NCI-H460 (cell line): ENCODE results near the gene SRSF3. TPM values are rescaled to one million over a fixed set of nuclear protein-coding genes. Genes with fewer than 3 reads are reported as not detected.
"Not testable (repeated sequence)": the region's sequence is repeated elsewhere in the genome, so short reads cannot be mapped to it uniquely, and the experiment has no call there.

Experiments used
- DNase-seq: peaks from one replicate; pipeline ENCODE4 v3.0.0-alpha.2; 2016; ENCODE audit warnings: low read depth; ENCODE audit errors: extremely low read depth
- total RNA-seq: library from RNA; depleted of rRNA; stranded (reverse); fragments of >200 nt; shearing (Covaris generic); gene quantifications from 2 replicates; pipeline ENCODE4 v1.2.3, GENCODE V29; 2014

SRSF3 gene
- total RNA-seq, 1 experiment from 2014 or later, result 262 TPM

DNA sequence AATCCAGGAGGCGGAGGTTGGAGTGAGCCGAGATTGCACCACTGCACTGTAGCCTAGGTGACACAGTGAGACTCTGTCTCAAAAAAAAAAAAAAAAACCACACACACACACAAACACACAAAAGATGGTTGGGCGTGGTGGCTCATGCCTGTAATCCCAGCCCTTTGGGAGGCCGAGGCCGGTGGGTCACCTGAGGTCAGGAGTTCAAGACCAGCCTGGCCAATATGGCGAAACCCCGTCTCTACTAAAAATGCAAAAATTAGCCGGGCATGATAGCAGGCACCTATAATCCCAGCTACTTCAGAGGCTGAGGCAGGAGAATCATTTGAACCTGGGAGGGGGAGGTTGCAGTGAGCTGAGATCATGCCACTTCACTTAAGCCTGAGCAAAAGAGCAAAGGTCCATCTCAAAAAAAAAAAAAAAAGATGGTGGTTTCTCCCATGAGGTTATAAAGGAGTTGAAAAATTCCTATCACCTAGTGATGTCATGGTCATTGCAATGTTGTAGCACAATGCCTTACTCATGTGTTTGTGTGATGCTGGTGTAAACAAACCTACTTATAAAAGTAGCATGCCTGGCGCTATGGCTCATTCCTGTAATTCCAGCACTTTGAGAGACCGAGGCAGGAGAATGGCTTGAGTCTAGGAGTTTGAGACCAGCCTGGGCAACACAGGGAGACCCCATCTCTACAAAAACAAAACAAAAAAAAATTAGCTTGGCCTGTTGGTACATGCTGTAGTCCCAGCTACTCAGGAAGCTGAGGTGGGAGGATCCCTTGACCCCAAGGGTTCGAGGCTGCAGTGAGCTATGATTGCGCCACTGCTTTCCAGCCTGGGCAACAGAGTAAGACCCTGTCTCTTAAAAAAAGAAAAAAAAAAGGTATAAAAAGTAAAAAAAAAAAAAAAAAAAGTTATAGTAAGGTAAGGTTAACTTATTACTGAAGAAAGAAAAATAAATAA lies 21.5 kb upstream of the SRSF3 start:
- DNase-seq, result not testable (repeated sequence)

- DNase-seq, result no peak
Measured at GRCh38 chr6:36574679-36575078, 19.5 kb upstream of the SRSF3 start.

DNA sequence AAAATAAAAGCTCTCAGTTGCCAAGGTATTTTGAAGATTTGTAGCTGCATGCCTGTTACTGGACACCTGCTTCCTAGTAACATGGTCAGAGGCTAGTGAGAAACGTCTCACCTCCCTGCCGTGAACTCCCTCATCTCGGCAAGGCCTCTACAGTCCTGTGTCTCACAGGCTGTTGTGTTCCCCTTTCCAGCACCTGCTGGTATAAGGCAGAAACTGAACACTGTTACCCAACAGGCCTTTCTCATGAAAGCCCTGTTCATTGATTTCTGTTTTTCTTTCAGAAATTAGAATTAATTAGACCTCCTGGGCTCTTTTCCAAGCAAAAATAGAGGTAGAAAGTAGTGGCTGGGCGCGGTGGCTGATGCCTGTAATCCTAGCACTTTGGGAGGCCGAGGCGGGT lies 17.6 kb upstream of the SRSF3 start:
- DNase-seq, result no peak

DNA sequence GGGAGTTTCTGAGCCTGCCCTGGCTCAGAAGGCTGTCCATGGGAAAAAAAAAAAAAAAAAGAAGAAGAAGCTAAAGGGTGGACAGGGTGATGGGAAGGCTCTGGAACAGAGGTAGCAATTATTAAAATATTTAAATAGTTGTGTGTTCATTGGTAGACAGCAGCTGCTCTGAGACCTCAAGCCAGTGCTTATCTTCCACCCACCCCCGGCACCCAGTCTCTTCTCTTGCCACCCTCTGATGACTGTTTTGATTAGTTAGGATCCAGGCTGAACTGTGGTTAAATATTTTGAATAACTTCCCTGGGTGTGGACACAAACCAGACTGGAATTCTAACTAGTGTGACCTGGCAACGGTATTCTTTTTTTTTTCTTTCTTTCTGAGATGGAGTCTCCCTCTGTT lies 16.9 kb upstream of the SRSF3 start:
- peak; percentile 52 for DNase-seq

DNA sequence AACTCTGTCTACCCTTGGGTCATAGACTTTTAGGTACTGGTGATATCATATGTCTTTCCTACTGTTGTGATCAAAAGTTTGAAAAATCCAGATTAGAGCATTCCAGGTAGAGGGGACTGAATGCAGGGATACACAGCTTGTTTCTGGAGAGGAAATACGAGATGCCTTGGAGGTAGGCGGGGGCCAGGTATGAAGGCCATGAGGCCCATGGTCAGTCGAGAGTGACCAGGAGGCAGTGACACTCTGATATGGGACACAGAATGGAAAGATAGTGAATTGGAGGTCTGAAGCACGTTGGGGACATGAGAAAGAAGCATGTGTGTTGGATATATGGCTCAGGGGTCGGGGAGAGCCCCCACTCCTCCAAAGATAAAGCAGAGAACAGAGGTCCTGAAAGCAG lies 16.1 kb upstream of the SRSF3 start:
- no peak for DNase-seq

DNA sequence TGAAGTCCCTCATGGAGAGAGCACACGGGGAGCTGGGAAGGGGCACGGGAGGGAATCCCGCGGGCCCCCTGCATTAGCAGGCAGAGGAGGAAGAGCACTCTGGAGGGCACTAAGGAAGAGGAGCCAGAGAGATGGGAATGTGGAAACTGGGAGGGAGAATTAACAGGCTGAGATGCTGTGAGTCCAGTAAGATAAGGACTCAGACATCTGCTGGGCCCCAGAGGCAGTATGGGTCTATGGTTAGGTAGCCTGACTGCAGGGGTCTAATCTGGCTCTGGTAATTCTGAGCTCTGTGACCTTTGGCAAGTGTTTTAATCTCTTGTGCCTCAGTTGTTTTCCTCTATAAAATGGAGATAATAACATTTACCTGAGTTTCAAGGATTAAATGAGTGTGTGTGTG lies 15.7 kb upstream of the SRSF3 start:
- no peak for DNase-seq

DNA sequence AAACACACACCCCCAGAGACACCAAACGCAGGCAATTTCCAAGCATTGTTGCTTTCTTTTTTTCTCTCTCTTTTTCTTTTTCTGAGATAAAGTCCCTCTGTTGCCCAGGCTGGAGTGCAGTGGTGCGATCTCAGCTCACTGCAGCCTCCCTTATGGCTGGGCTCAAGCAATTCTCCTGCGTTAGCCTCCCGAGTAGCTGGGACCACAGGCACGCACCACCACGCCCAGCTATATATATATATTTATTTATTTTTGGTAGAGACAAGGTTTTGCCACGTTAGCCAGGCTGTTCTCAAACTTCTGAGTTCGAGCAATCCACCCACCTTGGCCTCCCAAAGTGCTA lies 14.0 kb upstream of the SRSF3 start:
- DNase-seq, result no peak

- DNase-seq, result no peak
Measured at GRCh38 chr6:36581716-36582115, 12.4 kb upstream of the SRSF3 start.

- DNase-seq, result no peak
Measured at GRCh38 chr6:36586606-36587005, 7.6 kb upstream of the SRSF3 start.

GRCh38 chr6:36589025-36589400 lies 5.1 kb upstream of the SRSF3 start:
- not testable (repeated sequence) for DNase-seq

- DNase-seq, result no peak
Measured at GRCh38 chr6:36590237-36590636, 3.9 kb upstream of the SRSF3 start.

DNA sequence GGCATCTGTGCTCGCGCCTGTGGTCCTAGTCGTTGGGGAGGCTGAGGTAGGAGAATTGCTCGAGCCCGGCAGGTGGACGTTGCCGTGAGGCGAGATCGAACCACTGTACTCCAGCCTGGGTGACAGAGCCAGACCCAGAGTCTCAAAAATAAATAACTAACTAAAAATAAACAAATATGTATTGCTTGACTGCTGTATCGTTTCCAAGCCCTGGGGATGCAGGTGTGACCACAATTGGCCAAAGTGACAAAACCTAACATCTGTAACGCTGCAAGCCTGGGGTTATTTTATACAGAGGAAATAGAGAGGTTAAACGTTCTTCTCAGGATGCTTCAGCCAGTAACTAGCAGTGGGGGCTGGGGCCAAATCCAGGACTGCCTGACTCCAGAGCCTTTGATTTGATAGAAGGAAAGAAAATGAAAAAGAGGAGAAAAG lies 1.9 kb upstream of the SRSF3 start:
- no peak for DNase-seq

DNA sequence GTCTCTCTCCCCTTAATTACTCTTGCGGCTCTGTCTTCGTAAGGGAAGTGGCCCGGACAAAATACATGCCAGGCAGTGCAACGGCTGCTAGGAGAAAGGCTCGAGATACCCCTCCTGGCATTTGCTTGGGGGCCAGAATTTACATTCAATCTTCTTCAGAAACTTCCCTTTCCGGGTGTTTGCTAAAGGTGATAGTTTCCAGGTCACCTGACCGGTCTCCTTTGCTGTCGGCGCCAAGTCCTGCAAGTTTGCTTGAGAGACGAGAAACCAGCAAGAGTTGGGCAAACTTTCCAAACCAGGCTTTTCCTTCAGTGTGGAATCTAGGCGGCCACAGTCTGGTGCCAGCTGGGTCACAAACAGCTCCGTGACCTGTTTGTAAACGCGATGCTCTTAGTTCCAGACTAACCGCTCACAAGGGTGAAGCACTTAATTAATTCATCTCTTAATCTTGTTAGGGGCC lies 563 bp upstream of the SRSF3 start:
- DNase-seq, result no peak

DNA sequence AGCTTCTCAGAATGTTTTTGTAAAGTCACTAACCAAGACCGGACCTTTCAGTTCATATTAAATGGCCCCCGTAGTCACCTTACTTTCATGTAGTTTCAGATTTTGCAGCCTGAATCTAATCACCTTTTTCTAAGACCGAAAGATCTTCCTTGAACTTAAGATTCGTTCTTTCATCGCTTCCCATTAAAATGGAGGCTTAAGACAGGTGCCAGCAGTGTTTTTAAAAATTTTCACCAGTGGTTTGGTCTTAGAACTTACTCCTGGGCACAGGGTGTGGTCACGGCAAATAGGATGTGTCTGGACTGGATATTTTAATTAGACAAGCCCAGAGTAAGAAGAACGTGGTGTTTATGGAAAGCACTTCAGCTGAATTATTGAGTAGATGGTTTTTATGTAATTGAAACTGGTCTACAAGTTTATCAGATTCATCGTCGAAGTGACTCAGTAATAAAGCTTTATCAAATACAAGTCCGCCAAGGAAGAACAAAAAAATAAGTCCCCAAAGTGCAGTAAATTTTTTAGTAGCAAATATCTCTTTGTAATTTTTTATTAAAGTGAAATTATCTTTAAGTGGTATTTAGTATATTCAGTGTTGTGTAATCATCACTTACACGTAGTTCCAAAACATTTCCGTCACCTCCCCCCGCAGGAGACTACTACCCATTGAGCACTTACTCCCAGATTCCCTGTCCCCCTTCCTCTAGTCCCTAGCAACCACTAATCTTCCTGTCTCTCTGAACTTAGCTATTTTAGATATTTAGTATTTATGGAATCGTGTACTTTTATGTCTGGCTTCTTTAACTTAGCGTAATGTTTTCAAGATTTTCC lies 868 bp downstream of the SRSF3 start:
- peak; percentile 36 for DNase-seq

DNA sequence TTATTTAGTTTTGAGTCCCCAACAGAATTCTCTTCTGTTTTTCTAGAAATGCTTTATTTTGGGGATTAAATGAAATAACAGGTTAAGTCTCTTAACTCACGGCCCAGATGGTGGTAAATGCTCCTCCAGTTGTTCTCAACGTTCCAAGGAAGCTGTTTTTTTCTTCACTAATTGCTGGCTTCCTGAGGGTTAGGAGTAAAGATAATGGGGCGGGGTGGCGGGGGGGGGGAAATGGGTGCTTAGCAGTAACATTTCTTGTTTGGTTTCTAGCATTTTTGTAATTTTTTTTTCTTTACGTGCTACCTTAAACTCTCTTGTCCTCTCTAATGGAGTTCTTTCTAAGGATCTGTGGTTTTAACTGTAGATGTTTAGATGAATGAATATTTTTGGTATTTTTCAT lies 2.2 kb downstream of the SRSF3 start:
- no peak for DNase-seq

GRCh38 chr6:36597775-36598174 lies 3.6 kb downstream of the SRSF3 start:
- no peak for DNase-seq

DNA sequence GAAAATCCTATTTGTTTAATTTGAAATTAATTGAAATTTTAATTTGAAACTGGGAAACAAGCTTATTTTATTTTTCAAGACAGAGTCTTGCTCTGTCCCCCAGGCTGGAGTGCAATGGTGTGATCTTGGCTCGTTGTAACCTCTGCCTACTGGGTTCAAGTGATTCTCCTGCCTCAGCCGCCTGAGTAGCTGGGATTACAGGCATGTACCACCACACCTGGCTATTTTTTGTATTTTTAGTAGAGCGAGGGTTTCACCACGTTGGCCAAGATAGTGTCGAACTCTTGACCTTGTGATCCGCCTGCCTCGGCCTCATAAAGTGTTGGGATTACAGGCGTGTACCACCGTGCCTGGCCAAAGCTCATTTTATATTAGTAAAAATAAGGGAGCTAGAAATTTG lies 4.2 kb downstream of the SRSF3 start:
- DNase-seq, result no peak

DNA sequence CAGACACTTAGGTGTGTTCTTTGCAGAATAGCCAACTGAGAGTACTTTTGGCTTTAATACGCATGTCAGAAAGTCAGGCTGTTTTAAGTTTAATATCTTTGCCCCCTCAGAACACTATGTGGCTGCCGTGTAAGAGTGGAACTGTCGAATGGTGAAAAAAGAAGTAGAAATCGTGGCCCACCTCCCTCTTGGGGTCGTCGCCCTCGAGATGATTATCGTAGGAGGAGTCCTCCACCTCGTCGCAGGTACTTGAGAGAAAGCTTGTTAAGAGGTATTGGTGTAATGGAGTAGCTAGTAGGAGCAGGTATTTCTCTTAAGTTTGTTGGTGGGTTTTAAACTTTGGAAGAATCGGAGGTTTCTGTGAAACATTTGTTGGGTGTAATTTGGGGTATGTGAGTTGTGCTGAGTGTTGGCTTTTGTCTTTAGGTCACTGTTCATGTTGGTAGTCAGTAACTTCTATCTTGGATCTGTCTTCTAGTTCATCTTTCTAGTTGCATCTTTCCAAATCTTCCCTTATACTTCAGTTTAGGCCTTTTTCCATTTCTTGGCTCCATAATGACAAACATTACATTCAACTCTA lies 4.7 kb downstream of the SRSF3 start:
- no peak for DNase-seq

- DNase-seq, result no peak
Measured at GRCh38 chr6:36599791-36600209, 5.6 kb downstream of the SRSF3 start.

DNA sequence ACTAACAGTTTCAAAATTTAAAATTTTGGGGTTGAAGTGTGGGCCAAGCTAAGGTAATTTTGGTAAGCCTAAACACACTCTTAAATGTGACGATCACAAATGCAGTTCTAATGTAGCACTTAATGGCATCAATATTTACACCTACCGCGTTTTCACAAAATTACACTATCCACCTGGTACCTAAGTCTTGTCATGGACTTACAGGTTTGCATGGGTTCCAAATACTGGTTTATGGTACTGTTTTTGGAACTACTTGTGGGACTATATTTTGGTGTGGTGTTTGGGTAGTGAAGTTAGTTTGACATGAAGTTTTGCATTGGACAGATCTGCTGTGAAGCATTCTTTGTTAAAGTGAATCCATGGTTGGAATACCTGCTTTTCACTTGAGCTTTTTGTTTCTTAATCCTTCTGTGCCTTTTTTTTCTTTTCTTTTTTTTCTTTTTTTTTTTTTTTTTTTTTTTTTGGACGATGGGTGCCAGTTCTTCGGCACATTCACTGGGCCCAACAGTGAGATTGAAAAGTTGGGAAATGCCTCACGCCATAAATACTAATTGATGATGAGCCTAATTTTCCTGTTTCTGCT lies 6.5 kb downstream of the SRSF3 start:
- no peak for DNase-seq

GRCh38 chr6:36601818-36602217 lies 7.7 kb downstream of the SRSF3 start:
- not testable (repeated sequence) for DNase-seq
